Natural killer cell (primary cell): ENCODE results near the gene AMER1. TPM values are rescaled to one million over a fixed set of nuclear protein-coding genes. Genes with fewer than 3 reads are reported as not detected.

Experiments
- ATAC-seq, 3 donors: fragments of 150-1000 bp in 2 of 3; fragments of 200-7000 bp in 1 of 3; cut with Tn5 transposase; 1 replicate in 1 of 3; 2 replicates in 2 of 3; pipeline ENCODE4 v1.10.0; 2021; ENCODE audit warnings: mild to moderate bottlenecking in 2 of 3, moderate library complexity in 2 of 3
- DNase-seq, 2 donors: peaks; one replicate each; pipeline versions ENCODE4 v3.0.0 to v3.0.0-alpha.2; 2013 to 2021; ENCODE audit warnings: mixed read lengths in 1 of 2
- H3K27ac ChIP-seq: one replicate; pipeline ENCODE4 v1.5.1; 2013; ENCODE audit warnings: mild to moderate bottlenecking, low read length
- H3K27me3 ChIP-seq: one replicate; pipeline ENCODE4 v1.6.1; 2013; ENCODE audit warnings: low read length; ENCODE audit not compliant: control insufficient read depth, insufficient read depth
- H3K36me3 ChIP-seq: one replicate; pipeline ENCODE4 v1.6.1; 2013; ENCODE audit warnings: low read length; ENCODE audit not compliant: control insufficient read depth, insufficient read depth
- H3K4me1 ChIP-seq: one replicate; pipeline ENCODE4 v1.6.1; 2013; ENCODE audit warnings: low read length; ENCODE audit not compliant: control insufficient read depth, insufficient read depth
- H3K4me3 ChIP-seq: one replicate; pipeline ENCODE4 v1.5.1; 2013; ENCODE audit warnings: low read length
- H3K9me3 ChIP-seq: one replicate; pipeline ENCODE4 v1.6.1; 2013; ENCODE audit warnings: low read length; ENCODE audit not compliant: control insufficient read depth, insufficient read depth
- H3K27ac Mint-ChIP-seq, 2 donors: one replicate each; pipeline ENCODE4 v1.8.0; 2022; ENCODE audit warnings: mild to moderate bottlenecking in 2 of 2, mixed read lengths in 2 of 2, moderate library complexity in 1 of 2
- H3K27me3 Mint-ChIP-seq, 2 donors: one replicate each; pipeline ENCODE4 v1.8.0; 2022; ENCODE audit warnings: low read depth in 2 of 2, mixed read lengths in 2 of 2
- H3K36me3 Mint-ChIP-seq: one replicate; pipeline ENCODE4 v1.8.0; 2022; ENCODE audit warnings: mixed read lengths
- H3K4me1 Mint-ChIP-seq, 2 donors: one replicate each; pipeline ENCODE4 v1.8.0; 2022; ENCODE audit warnings: mixed read lengths in 2 of 2
- H3K4me3 Mint-ChIP-seq: one replicate; pipeline ENCODE4 v1.8.0; 2022; ENCODE audit warnings: mild to moderate bottlenecking, moderate library complexity, mixed read lengths
- H3K9me3 Mint-ChIP-seq, 2 donors: one replicate each; pipeline ENCODE4 v1.8.0; 2022; ENCODE audit warnings: mixed read lengths in 2 of 2
- CTCF ChIP-seq: fragments of 200-600 bp; IDR thresholded peaks from one replicate; pipeline ENCODE4 v1.8.0; 2022; ENCODE audit warnings: antibody characterized with exemption
- WGBS: methylation state at CpG from one replicate; pipeline ENCODE4 v1.1.7; 2013; ENCODE audit warnings: missing lambda C conversion rate; ENCODE audit not compliant: insufficient coverage; 5-methylcytosine and 5-hydroxymethylcytosine counted together
- intact Hi-C: fragments of 100-400 bp; cut with micrococcal nuclease; formaldehyde crosslinking; loops from one replicate; pipeline ENCODE4 v1.14.2; 2022
- total RNA-seq, 4 donors: library from RNA; stranded (reverse); fragments of 120-200 nt in 1 of 4; gene quantifications; one replicate each; pipeline versions ENCODE4 v1.2.3 to v1.2.4, GENCODE V29; 2013 to 2022

AMER1 gene
- total RNA-seq, 3 donors from 2014 or later (not counting 1 experiment from before 2014, with no cell fraction given): 3.4 to 5.1 (median 4.2) TPM

- no peak overlapping the region for H3K27ac ChIP-seq
Measured at GRCh38 chrX:64188901-64189300, 16.6 kb downstream of the AMER1 start.

DNA sequence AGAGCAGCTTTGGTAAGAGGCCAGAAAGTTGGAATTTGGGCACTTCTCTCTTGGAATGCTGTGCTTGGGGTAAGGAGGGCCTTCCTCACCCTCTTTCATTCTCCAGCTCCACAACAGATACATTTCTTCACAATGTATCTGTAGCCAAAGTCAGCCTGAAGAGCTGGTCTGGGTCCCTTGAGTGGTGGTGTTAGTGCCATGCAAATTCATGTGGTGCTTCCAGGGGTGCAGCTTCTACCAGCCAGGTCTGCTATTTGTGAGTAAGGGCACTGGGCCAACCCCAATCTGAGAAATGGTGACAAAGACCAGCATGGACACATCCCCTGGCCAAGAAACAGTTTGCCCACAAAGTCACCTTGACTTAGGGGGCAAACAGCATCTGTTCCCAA, 17.8 kb downstream of the AMER1 start:
- no peaks in the 10 kb centered on the region for H3K27me3 ChIP-seq
- Mint-ChIP-seq H3K4me1 (no peaks in the 10 kb centered on the region), H3K36me3 (no peaks in the 10 kb centered on the region), H3K9me3 (no peaks in the 10 kb centered on the region), H3K27ac (no peak overlapping the region), H3K4me3 (no peak overlapping the region), H3K27me3 (no peaks in the 10 kb centered on the region)
- H3K4me1 ChIP-seq: no peaks in the 10 kb centered on the region
- ATAC-seq (no peak), DNase-seq (no peak)
- no peak for TF ChIP-seq CTCF
- H3K27ac ChIP-seq: no peak overlapping the region
- no peak overlapping the region for H3K4me3 ChIP-seq
- H3K9me3 ChIP-seq: no peaks in the 10 kb centered on the region
- H3K36me3 ChIP-seq: no peaks in the 10 kb centered on the region
- intact Hi-C loops: no loop called here

More at GRCh38 chrX:64188901-64189300, 16.6 kb downstream of the AMER1 start:
- H3K36me3 Mint-ChIP-seq: no peaks in the 10 kb centered on the region
- no CpG with 5 or more reads among the region's 3 CpGs for WGBS
- Histone ChIP-seq H3K4me3 (no peak overlapping the region), H3K27me3 (no peaks in the 10 kb centered on the region), H3K4me1 (no peaks in the 10 kb centered on the region), H3K36me3 (no peaks in the 10 kb centered on the region), H3K9me3 (no peaks in the 10 kb centered on the region)
- no peaks in the 10 kb centered on the region for H3K4me1 Mint-ChIP-seq
- no peaks in the 10 kb centered on the region for H3K9me3 Mint-ChIP-seq
- no peak for DNase-seq
- ATAC-seq: no peak
- H3K27ac Mint-ChIP-seq: no peak overlapping the region
- no peaks in the 10 kb centered on the region for H3K27me3 Mint-ChIP-seq
- no peak overlapping the region for H3K4me3 Mint-ChIP-seq
- no peak for TF ChIP-seq CTCF
- intact Hi-C loops: no loop called here

DNA sequence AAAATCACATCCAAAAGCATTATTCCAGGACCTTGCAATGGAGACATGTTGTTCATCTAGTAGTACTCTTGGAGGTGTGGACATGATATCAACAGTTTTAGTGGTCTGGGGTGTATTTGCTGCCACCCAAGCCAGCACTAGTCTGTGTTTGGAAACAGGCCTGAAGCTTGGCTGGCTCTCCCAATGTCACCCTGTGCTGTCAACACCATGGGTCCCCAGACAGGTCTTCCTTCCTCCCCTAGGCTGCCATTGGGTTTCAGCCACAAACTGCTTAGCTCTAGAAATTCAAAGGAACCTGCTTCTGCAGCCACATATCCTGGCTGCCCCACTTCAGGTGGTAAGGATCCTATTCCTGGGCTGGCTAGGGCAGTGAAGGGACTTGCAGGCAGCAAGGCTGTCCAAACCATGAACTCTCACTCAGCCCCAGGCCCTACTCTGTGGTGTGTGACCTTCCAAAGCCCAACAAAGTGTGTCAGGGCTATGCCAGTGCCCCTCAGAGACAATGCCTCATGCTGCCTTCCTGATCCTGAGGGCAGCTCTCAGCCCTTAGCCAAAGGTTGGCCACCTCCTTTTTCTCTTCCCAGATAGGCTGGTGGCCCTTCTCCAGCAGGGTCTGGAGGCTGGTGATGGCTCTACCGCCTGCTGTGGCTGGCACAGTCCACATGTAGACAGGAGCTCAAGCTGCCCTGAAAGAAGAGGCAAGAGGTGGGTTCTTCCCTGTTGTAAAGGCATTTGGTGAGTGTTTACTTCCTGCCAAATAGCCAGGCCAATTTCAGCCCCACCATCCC, 18.3 kb downstream of the AMER1 start:
- no CpG with 5 or more reads among the region's 1 CpG for WGBS
- intact Hi-C loops: no loop called here

More for the DNA sequence above, 18.3 kb downstream of the AMER1 start:
- Mint-ChIP-seq H3K4me3 (no peak overlapping the region), H3K36me3 (no peaks in the 10 kb centered on the region), H3K4me1 (no peaks in the 10 kb centered on the region), H3K27ac (no peak overlapping the region), H3K27me3 (no peaks in the 10 kb centered on the region), H3K9me3 (no peaks in the 10 kb centered on the region)
- H3K36me3 ChIP-seq: no peaks in the 10 kb centered on the region
- H3K4me1 ChIP-seq: no peaks in the 10 kb centered on the region
- H3K27ac ChIP-seq: no peak overlapping the region
- H3K27me3 ChIP-seq: no peaks in the 10 kb centered on the region
- ATAC-seq (no peak), DNase-seq (no peak)
- no peak overlapping the region for H3K4me3 ChIP-seq
- TF ChIP-seq CTCF: no peak
- no peaks in the 10 kb centered on the region for H3K9me3 ChIP-seq
